DMS 273 (cell line): ENCODE data around the gene SLC34A1.
"Not testable (repeated sequence)": the region's sequence is repeated elsewhere in the genome, so short reads cannot be mapped to it uniquely, and the experiment has no call there.

Experiments used
- DNase-seq: peaks from one replicate; lab custom pipeline; 2025; ENCODE audit not compliant: unreplicated experiment; lab: John Stamatoyannopoulos, UW

The SLC34A1 gene

DNA sequence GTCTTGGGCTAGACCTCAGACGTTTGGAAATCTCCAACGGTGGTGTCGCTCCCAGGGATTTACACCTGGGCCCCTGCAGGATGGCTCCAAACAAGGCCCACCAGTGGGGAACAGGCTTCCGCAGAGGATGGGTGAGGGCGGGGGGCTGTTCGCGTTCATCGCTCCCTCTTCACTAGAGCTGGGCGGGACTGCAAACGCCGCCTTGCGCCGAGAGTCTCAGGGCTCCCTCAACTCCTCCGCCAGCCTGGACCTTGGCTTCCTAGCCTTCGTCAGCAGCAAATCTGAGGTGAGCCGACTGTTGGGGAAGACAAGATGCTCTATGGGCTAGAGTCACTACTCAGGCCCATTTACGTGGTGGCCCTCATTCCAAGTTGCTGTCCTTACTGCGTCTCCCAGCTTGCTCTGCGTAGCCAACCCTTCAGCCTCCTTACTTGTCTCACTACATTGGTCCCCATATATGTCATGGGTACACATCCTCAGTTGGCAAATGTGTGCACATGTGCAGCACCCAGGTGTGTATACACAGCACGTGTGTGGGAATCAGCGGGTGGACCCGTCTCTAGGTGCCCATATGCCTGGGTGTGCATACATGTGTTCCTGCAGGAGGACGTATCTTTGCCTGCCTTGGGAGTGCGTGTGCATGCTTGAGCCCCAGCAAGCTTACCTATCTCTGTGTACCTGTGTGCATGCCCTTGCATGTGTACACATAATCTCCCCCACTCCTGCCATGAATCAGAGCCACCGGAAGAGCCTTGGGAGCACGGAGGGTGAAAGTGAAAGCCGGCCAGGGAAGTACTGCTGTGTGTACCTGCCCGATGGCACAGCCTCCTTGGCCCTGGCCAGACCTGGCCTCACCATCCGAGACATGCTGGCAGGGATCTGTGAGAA, 16.0 kb upstream of the SLC34A1 start:
- DNase-seq = no peak

DNA sequence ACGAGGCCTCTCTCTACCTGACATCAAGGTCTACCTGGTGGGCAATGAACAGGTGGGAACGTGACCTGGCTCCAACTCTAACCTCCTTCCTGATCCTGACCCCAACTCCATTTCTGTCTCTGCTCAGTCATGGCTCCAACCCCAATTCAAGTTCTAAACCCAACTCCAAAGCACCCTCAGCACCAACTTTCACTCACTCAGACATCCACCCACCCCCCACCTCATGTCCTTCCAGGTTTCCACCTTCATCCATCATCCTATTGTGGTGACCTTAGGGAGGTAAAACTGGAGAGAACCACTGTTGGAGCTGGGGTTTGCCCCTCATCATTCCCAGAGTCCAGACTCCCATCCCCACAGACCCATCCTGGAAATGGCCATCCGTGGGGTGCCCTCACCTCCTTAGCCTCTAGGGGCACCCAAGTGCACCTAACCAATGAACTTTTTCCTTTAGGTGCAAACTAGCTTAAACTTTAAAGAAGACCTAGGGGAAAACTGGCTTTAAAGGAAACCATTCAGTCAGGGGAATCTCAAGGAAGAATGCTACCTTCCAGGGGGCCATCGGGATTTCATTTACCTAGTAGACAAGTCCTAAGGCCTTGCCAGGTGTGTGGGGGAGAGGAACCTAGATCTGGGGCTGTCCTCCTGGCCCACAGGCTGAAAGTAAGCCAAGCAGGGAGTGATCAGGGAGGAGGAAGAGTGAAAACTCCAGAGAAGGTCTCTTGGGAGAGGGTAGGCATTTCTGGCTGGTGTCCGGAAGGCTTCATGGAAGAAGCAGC, 15.2 kb upstream of the SLC34A1 start:
- DNase-seq = peak; percentile 84

DNA sequence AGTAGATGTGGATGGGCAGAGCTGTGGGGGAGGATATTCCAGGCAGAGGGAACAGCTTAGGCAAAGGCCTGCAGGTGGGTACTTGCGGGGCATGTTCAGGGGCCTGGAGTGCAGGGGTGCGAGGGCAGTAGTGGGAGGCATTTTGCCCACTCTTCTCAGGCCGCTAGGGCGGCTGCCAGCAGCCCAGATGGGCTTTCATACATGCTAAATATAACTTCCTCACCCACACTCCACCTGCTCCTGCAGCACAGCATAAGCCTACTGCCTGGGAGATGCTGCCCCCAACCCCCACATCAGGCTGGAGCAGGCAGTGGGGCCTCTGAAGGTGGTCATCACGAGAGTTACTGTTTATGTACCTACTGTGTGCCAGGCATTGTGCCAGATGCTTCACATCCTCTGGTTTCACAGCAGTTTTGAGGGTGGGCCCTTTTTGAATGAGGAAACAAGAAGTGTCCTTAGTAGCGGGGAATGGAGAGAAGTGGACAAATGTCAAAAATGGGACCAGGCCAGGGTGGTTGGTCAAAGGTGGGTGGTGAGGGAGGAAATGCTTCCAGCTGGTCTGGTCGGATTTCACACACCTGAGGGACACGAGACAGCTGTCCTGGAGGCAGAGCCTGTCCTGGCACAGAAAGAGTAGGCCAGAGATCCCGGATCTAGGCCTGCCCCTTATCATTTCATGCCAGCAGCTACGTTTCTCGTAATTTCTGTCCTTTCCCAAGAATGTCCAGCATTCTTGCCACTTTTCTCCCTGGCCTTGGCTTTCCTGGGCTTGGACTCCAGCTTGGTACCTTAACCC, 14.4 kb upstream of the SLC34A1 start:
- peak; percentile 92 for DNase-seq

DNA sequence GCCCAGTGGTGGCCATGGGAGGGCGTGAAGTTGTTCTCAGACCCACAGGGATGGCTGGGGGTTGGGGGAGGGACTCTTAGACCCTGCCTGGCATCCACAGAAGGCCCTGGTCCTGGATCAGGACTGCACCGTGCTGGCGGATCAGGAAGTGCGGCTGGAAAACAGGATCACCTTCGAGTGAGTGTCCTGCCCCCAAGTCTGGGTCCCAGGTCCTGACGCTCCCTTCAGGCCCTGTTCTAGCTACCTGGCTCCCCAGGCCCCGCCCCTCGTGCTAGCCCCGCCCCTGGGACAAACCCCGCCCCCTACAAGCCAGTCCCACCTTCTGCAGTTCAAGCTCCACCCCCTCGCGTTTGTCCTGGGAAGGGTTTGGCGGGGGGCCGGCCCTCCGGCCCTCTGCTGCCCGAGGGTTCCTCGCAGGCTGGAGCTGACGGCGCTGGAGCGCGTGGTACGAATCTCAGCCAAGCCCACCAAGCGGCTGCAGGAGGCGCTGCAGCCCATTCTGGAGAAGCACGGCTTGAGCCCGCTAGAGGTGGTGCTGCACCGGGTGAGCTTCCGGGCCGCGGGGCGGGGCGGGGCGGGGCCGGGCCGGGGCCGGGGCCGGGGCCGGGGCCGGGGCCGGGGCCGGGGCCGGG, 13.6 kb upstream of the SLC34A1 start:
- peak; percentile 95 for DNase-seq

DNA sequence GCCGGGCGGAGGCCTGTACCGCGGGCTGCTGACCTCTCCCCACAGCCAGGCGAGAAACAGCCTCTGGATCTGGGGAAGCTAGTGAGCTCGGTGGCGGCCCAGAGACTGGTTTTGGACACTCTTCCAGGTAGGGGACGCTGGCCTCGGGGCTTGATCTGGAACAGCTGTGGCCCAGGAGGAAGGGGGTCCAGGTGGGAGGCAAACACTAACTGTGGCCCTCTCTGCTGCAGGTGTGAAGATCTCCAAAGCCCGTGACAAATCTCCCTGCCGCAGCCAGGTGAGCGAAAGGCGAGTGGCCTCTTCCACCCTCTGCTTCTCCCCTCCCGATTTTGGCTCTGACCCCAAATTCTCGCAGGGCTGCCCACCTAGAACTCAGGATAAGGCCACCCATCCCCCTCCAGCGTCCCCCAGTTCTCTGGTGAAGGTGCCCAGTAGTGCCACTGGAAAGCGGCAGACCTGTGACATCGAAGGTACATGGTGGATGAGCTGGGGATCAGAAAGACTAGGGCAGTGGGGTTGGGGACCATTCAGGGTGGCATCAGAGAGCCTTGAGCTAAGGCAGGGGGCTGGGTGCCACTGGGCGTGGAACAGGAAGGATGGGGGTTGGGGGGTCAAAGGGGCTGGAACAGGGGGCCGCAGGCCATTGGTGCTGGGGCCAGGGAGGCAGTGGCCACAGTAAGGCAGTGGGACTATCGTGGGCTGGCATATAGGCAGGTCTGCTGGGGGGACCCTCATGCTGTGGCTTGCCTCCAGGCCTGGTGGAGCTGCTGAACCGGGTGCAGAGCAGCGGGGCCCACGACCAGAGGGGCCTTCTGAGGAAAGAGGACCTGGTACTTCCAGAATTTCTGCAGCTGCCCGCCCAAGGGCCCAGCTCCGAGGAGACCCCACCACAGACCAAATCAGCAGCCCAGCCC, 12.9 kb upstream of the SLC34A1 start:
- DNase-seq = no peak

DNA sequence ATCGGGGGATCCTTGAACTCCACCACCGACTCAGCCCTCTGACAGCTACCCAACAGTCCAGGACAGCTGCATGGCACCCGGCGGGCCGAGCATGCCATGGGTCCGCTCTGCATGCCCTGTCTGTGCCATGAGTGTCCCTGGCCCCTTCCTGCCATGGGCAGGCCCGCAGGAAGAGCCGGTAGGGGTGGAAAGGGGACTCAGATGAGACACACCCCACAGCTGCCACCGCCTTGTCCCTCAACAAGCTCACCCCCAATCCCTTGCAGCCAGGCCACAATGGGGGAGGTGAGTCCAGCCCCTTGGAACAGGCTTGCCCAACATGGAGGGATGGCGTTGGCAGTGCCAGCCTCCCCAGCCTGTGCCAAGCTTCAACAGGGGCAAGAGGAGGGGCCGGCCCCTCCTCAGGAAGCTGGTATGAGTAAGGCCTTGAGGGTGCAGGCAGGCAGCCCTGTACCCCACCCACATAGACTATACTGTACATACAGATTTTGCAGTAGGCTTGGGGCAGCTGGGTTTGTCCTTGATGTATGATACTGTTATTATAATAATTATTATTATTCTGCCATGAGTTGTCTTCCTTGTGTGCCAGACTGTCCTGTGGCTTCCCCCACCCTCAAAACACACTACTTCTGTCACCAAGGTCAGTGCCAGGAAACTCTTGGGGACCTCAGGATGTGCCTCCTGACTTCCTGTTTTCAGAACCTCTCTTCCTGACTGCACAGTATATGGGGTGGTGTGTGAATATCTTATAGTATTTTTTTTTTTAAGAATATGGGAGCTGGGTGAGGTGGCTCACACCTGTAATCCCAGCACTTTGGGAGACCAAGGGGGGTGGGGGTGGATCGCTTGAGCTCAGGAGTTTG, 12.0 kb upstream of the SLC34A1 start:
- DNase-seq = no peak

DNA sequence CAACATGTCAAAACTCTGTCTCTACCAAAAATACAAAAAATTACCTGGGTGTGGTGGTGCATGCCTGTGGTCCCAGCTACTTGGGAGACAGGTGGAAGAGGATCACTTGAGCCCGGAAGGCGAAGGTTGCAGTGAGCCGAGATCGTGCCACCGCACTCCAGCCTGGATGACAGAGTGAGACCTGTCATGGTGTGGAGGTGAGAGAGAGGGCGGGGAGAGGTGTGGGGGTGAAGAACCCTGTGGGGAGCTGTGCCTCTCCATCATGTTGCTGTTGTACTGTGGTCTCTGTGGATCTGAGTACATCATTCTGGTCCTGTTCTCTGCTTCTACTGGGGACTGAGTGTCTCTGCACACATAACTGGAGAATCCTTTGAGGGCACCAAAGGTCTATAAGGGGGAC, 11.3 kb upstream of the SLC34A1 start:
- no peak for DNase-seq

DNA sequence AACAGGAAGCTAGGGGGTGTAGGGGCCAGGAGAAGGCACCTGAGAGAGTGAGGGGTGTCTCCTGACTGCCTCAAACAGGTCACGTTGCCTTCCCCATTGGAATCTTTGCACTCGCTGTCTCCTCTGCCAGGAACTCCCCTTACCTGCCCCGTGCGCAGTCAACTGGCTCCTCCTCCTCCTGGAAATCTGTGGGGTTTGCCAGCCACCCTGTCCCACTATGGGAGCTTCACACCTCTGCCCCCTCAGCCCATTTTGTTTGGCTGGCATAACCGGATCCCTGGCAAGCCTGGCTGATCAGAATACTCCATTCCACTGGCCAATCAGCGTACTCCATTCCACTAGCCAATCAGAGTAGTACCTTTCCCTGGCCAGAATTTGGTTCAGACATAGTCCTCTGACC, 10.4 kb upstream of the SLC34A1 start:
- DNase-seq = no peak

DNA sequence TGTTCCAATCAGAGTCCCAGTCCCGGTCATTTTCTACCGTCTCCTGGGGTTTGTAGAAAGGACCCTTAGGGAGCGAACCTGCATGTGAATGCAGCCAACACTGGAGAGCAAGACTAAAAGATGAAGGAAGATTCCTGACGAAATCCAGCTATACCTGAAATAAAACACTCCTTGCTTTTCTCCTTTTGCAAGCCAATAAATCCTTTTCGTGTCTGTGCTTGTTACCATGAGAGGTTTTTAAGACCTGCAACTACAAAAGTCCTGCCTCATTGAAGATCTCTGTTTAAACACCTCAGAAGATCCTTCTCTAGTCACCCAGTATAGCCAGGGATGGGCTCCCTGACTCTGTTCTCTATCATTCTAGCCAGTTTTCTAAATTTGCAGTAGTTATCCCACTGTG, 10.0 kb upstream of the SLC34A1 start:
- DNase-seq = no peak

DNA sequence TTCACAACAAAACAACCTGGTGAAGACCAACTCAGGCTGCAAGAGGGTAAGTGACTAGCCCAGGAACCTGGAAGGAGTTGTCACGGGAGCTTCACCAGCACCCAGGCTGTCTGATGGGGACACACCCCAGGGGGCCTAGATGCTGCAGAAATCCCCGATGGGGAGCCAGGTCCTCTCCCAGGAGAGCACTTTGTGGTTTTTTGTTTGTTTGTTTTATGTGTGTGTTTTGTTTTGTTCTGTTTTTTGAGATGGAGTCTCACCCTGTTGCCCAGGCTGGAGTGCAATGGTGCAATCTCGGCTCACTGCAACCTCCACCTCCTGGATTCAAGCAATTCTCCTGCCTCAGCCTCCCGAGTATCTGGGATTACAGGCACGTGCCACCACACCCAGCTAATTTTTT, 8.7 kb upstream of the SLC34A1 start:
- not testable (repeated sequence) for DNase-seq

DNA sequence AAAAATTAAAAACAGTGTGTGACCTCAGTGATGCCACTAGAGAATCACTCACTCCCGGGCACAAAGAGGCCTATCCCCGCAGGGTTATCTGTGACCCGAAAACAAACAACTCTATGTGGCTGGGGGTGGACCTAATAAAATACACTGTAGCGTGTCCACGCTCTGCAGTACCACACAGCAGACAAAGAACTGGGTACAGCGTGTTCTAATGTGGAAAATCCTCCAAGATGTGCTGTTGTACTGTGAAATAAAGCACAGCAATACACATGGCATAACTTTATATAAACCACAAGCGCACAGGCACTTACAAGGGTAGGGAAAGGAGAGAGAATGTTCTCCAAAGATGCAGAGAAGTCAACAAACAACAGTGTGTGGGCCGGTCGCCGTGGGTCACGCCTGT, 8.1 kb upstream of the SLC34A1 start:
- no peak for DNase-seq

DNA sequence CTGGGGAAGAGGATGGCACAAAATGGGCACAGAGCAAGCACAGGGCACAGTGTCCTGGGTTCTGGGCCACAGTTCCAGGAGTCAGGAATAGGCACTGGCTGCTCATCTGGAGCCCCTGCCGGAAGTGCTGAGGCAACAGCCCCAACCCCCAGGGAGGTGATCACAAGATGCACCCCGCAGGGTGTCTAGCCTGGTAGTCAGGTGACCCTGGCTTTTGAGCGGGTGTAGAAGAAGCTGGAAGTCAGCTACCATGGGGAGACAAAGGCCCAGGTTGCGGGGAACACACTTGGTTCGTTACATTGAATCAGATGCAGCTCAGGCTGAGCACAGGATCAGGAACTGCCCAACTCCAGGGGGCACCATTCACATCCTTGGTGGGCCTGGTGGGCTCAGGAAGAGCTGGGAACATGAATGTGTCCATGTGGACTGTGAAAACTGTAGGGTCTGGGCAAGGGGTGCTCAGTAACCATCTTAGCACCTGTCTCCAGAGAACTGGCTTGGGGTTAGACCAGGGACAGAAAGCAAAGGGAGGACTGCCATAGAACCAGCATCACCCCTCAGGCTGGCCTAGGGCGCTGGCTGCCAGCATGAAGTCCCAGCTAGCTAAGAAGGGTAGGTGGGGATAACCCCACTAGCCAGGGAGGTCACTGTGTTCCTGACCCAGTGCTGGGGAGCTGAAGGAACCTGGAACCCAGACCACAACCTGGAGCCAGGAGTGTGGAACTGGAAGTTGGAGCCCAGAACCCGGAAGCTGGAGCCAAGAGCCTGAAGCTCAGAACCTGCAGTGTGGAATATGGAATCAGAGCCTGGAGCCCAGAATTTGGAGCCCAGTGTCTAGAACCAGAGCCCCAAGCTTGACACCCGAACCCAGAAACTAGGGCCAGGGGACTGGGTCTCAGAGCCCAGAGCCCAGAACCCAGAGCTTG, 6.1 kb upstream of the SLC34A1 start:
- DNase-seq = no peak

DNA sequence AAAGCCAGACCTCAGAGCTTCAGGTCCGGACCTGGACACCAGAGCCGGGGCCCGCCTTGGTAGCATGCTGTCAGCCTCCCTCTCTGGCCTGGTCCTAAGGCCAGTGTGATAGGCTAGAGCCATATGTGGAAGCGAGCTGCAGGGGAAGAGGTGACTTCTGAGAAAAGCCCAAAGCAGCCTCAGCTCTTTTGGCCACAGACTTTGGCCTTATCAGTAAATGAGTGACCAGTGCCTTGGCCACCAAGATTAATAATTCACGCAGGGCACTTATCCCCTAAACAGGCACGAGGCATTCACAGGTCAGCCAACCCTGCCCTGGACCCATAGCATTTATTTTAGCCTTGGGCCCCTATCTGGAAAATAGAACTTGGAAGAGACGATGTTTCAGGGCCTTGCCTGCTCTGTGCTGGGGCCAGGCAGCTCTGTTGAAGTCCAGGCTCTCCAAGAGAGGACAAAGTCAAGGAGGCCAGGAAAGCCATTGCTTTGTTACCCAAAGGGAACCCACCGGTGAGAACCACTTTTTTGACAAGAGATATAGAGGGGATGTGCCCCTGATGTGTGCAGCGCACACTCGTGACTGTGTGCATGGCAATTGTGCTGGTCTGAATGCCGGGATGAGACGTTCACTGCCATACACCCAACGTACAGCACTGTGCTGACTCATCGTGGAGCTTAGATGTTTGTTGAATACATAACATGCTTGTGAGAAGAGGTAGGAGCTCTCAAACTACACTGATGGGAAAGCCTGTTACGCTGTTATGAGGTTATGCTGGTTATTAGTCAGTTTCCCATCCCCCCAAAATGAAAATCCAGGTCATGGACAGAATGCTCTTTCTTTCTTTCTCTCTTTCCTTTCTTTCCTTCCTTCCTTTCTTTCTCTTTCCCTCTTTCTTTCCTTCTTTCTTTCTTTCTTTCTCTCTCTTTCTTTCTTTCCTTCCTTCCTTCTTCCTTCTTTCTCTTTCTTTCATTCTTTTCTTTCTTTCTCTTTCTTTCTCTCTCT, 5.0 kb upstream of the SLC34A1 start:
- DNase-seq = no peak

DNA sequence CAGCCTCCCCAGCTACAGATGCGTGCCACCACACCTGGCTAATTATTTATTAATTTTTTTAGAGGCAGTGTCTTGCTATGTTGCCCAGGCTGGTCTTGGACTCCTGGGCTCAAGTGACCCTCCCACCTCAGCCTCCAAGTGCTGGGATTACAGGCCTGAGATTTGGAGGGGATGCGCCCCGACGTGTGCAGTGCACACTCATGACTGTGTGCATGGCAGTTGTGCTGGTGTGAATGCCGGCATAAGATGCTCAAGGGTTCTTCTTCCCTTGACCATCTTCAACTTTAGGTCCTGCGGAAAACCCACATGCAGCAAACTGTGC, 3.5 kb upstream of the SLC34A1 start:
- no peak for DNase-seq

DNA sequence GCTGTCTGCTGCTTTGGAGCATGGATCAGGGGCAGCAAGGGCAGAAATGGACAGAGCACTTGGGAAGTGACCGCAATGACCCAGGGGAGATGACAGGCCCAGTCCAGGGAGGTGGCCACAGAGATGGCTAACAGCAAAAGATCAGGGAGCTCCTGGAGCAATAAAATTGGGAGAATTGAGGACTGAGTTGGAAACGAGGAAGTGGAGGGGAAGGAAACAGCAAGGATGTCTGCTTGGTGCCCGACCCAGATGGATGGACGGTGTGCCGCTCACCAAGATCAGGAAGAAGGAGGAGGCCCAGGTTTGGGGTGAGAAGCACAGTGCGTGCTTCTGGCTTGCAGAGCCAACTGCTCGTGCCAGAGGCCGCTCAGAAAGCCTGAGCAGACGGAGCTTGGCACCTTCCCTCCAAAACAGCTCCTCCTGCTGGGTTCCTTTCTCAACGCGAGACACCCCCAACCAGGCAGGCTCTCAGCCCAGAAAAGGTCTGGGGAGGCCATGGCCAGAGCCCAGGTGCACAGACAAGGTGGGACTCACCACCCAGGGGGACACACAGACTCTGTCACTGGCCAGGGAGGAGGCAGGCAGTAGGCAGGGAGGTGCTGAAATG, 1.7 kb upstream of the SLC34A1 start:
- peak; percentile 86 for DNase-seq

DNA sequence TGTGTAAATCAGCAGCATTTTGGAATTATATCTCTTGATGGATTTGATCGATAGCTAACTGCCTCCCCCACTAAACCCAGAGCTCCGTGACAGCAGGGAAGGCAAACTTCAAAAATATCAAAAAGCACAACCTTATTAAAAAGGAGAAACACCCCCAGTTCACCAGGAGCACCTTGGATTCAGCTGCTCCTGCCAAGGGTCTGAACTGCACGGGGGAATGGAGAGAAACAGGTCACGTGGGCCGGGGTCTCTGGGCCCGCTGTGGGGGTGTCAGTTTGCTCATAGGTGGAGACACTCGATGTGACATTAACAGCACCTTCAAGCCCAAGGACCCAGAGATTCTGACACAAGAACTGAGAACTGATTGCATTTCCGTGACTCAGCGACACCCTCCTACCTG, 1.1 kb upstream of the SLC34A1 start:
- no peak for DNase-seq

DNA sequence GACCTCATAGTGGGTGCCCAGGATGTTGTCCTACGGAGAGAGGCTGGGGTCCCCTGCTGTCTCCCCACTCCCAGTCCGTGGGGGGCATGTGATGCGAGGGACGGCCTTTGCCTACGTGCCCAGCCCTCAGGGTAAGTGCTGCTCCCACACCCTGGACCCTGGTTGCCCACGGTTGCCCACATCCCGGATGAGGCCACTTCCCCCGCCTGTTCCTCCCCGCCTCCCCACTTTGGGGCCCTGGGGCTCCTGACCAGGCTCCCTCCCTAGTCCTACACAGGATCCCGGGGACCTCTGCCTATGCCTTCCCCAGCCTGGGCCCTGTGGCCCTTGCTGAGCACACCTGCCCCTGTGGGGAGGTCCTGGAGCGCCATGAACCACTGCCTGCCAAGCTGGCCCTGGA, 1.5 kb downstream of the SLC34A1 start:
- no peak for DNase-seq
